ENCODE measurements around the gene GNB1L. TPM values are rescaled to one million over a fixed set of nuclear protein-coding genes. Genes with fewer than 3 reads are reported as not detected.
A peak's percentile ranks its signal among the peaks of the same experiment; 100 is the strongest.

GNB1L gene
- total and polyA plus RNA-seq, 2 of the 13 experiments (the other 11 are each of a cell fraction or from before 2014, with no cell fraction given): 2.5 to 7.4 TPM

GRCh38 chr22:19824212-19824925 lies 30.3 kb downstream of the GNB1L start (continued):
- peak; percentile 84 for TF ChIP-seq TARDBP (CRISPR knock-in tag; IDR thresholded peaks at IDR 0.05)
- no peak for TF ChIP-seq BATF2 (CRISPR knock-in tag; IDR thresholded peaks at IDR 0.05)
- 0 out of 2 replicates have a peak, but pooled peaks have one; percentile 50 for TF ChIP-seq MLX (CRISPR knock-in tag; IDR thresholded peaks at IDR 0.05)
- TF ChIP-seq ZKSCAN8 (CRISPR knock-in tag; IDR thresholded peaks at IDR 0.05; ENCODE audit: borderline replicate concordance): no peak; the same call in 1 of the 2 replicates
- TF ChIP-seq FOSL1 (CRISPR knock-in tag; IDR thresholded peaks at IDR 0.05; ENCODE audit: borderline replicate concordance): no peak
- peak; percentile 46; the same call in 1 of the 2 replicates for TF ChIP-seq THAP11 (CRISPR knock-in tag; IDR thresholded peaks at IDR 0.05)
- no peak for TF ChIP-seq PHB2 (IDR thresholded peaks at IDR 0.05; ENCODE audit: partially characterized antibody)
- peak; percentile 91 for TF ChIP-seq NCOR1 (IDR thresholded peaks at IDR 0.05; ENCODE audit: borderline replicate concordance, low read length)
- TF ChIP-seq IRX3 (CRISPR knock-in tag; IDR thresholded peaks at IDR 0.05; ENCODE audit: borderline replicate concordance, low read depth): peak; percentile 81; the same call in 1 of the 2 replicates
- TF ChIP-seq ZNF777 (CRISPR knock-in tag; IDR thresholded peaks at IDR 0.05): peak; percentile 41; the same call in 1 of the 2 replicates
- TF ChIP-seq ATM (IDR thresholded peaks at IDR 0.05; ENCODE audit: borderline replicate concordance): no peak
- peak; percentile 87; the same call in 1 of the 2 replicates for TF ChIP-seq ZBED4 (CRISPR knock-in tag; IDR thresholded peaks at IDR 0.05; ENCODE audit: borderline replicate concordance)
- 0 out of 2 replicates have a peak, but pooled peaks have one; percentile 57 for TF ChIP-seq ZNF724P (CRISPR knock-in tag; IDR thresholded peaks at IDR 0.05; ENCODE audit: borderline replicate concordance)
- no peak; the same call in 1 of the 2 replicates for TF ChIP-seq RBAK (CRISPR knock-in tag; IDR thresholded peaks at IDR 0.05)
- no peak; the same call in 1 of the 2 replicates for TF ChIP-seq SAFB2 (CRISPR knock-in tag; IDR thresholded peaks at IDR 0.05; ENCODE audit: borderline replicate concordance, low read depth)
- TF ChIP-seq CREM (IDR thresholded peaks at IDR 0.05): no peak
- TF ChIP-seq CREM (CRISPR knock-in tag; IDR thresholded peaks at IDR 0.05): no peak
- peak; percentile 59 for TF ChIP-seq TBL1XR1 (IDR thresholded peaks at IDR 0.05; ENCODE audit: borderline replicate concordance, low read length, partially characterized antibody)
- TF ChIP-seq HHEX (CRISPR knock-in tag; IDR thresholded peaks at IDR 0.05): no peak
- no peak for TF ChIP-seq ZNF44 (CRISPR knock-in tag; IDR thresholded peaks at IDR 0.05)
- TF ChIP-seq TFDP1 (CRISPR knock-in tag; IDR thresholded peaks at IDR 0.05; ENCODE audit: borderline replicate concordance): peak; percentile 35; the same call in 1 of the 2 replicates
- peak; percentile 58 for TF ChIP-seq PATZ1 (CRISPR knock-in tag; IDR thresholded peaks at IDR 0.05)

All from HepG2 (cell line).